HCT116 (cell line): ENCODE data around the gene DHCR24. TPM values are rescaled to one million over a fixed set of nuclear protein-coding genes. Genes with fewer than 3 reads are reported as not detected.

ENCODE experiments used
- ATAC-seq: fragments of 200-7000 bp; cut with Tn5 transposase; 2 replicates; pipeline ENCODE4 v1.9.1; 2020; ENCODE audit warnings: mild to moderate bottlenecking, moderate library complexity
- BruUV-seq: library from RNA; stranded (reverse); fragments of 400-500 nt; replicated peaks from 2 replicates; lab custom pipeline; 2021; lab: Mats Ljungman, UMichigan
- CTCF ChIA-PET: fragments of 300-600 bp; sonication (Branson Sonifier 250); formaldehyde crosslinking; loops from one replicate; lab custom pipeline; 2021; ENCODE audit warnings: antibody characterized with exemption; lab: Charles Lee
- POLR2A ChIA-PET: fragments of 300-600, 350-600 bp; sonication (Branson Sonifier 250); formaldehyde crosslinking; loops from one replicate; lab custom pipeline; 2021; ENCODE audit warnings: antibody characterized with exemption; lab: Charles Lee
- RAD21 ChIA-PET, 2 experiments: fragments of 300-600 bp; sonication (Branson Sonifier 250); formaldehyde crosslinking; loops; one replicate each; lab custom pipeline; 2023; ENCODE audit warnings: low total read pairs in 2 of 2; ENCODE audit not compliant: uncharacterized antibody in 2 of 2, unreplicated experiment in 2 of 2, low non-redundant PET in 1 of 2; lab: Charles Lee
- DNase-seq: peaks from one replicate; pipeline ENCODE4 v3.0.0-alpha.2; 2010; ENCODE audit warnings: low read depth, low spot score
- H2AFZ ChIP-seq: fragments of 200-600 bp; shearing (Covaris generic), sonication (generic); 2 replicates; pipeline ENCODE4 v1.6.1; 2017; ENCODE audit warnings: low read depth, mixed run types, mixed read lengths, antibody characterized with exemption, low read length; ENCODE audit not compliant: poor library complexity, severe bottlenecking
- H3K27ac ChIP-seq: 2 replicates; pipeline ENCODE4 v1.5.1; 2012; ENCODE audit warnings: low read depth, low read length
- H3K27me3 ChIP-seq: fragments of 200-600 bp; sonication (generic); 2 replicates; pipeline ENCODE4 v1.6.1; 2016; ENCODE audit warnings: mixed run types, low read length, mixed read lengths; ENCODE audit not compliant: insufficient read depth
- H3K36me3 ChIP-seq, 2 experiments: fragments of 200-500 bp in 1 of 2; fragments of 200-600 bp in 1 of 2; sonication (Bioruptor generic) in 1 of 2; sonication (generic) in 1 of 2; 2 replicates each; pipeline versions ENCODE4 v1.5.1 to v1.6.1; 2014 to 2016; ENCODE audit warnings: low read length in 2 of 2, inconsistent platforms in 1 of 2, mixed read lengths in 1 of 2, mixed run types in 1 of 2; ENCODE audit not compliant: insufficient read depth in 2 of 2, control insufficient read depth in 1 of 2
- H3K4me1 ChIP-seq, 2 experiments: fragments of 200-600 bp in 1 of 2; sonication (generic) in 1 of 2; 2 replicates each; pipeline versions ENCODE4 v1.5.1 to v1.6.1; 2012 to 2017; ENCODE audit warnings: low read length in 2 of 2, inconsistent platforms in 1 of 2, mild to moderate bottlenecking in 1 of 2, mixed read lengths in 1 of 2, mixed run types in 1 of 2, moderate library complexity in 1 of 2; ENCODE audit not compliant: insufficient read depth in 2 of 2, control insufficient read depth in 1 of 2
- H3K4me2 ChIP-seq: fragments of 200-600 bp; sonication (generic); 2 replicates; pipeline ENCODE4 v1.6.1; 2017; ENCODE audit warnings: mixed run types, low read length, mixed read lengths
- H3K4me3 ChIP-seq, 2 experiments: fragments of 200-600 bp in 1 of 2; sonication (generic) in 1 of 2; replicated peaks in 1 of 2; 2 replicates each; pipeline ENCODE4 v1.5.1; 2011 to 2016; ENCODE audit warnings: low read length in 2 of 2, control low read depth in 1 of 2, low read depth in 1 of 2, mild to moderate bottlenecking in 1 of 2, mixed read lengths in 1 of 2, mixed run types in 1 of 2
- H3K79me2 ChIP-seq: fragments of 200-600 bp; sonication (generic); 2 replicates; pipeline ENCODE4 v1.6.1; 2017; ENCODE audit warnings: mild to moderate bottlenecking, mixed run types, low read length, moderate library complexity, mixed read lengths; ENCODE audit not compliant: insufficient read depth
- H3K9ac ChIP-seq: fragments of 200-600 bp; sonication (generic); 2 replicates; pipeline ENCODE4 v1.6.1; 2016; ENCODE audit warnings: low read length, mixed read lengths
- H3K9me2 ChIP-seq: fragments of 200-600 bp; sonication (generic), shearing (Covaris generic); 2 replicates; pipeline ENCODE4 v1.6.1; 2017; ENCODE audit warnings: mixed run types, mild to moderate bottlenecking, moderate library complexity; ENCODE audit not compliant: insufficient read depth
- H3K9me3 ChIP-seq, 2 experiments: fragments of 200-500 bp in 1 of 2; fragments of 200-600 bp in 1 of 2; sonication (Bioruptor generic) in 1 of 2; sonication (generic) in 1 of 2; 2 replicates each; pipeline ENCODE4 v1.6.1; 2014 to 2017; ENCODE audit warnings: low read length in 2 of 2, mixed read lengths in 2 of 2, inconsistent platforms in 1 of 2, low read depth in 1 of 2, mild to moderate bottlenecking in 1 of 2, mixed run types in 1 of 2, moderate library complexity in 1 of 2; ENCODE audit not compliant: control insufficient read depth in 1 of 2, insufficient read depth in 1 of 2
- H4K20me1 ChIP-seq: fragments of 200-600 bp; sonication (generic), shearing (Covaris generic); 2 replicates; pipeline ENCODE4 v1.6.1; 2017; ENCODE audit warnings: mixed run types, mild to moderate bottlenecking, moderate library complexity; ENCODE audit not compliant: insufficient read depth
- CTCF ChIP-seq, 3 experiments: fragments of 200-600 bp in 1 of 3; sonication (generic) in 1 of 3; IDR thresholded peaks in 2 of 3; conservative IDR thresholded peaks in 1 of 3; 2 replicates each; pipeline ENCODE4 v1.5.1; 2012 to 2017; ENCODE audit warnings: low read depth in 2 of 3, low read length in 2 of 3, antibody characterized with exemption in 1 of 3, borderline replicate concordance in 1 of 3, control low read depth in 1 of 3, mild to moderate bottlenecking in 1 of 3, mixed read lengths in 1 of 3, mixed run types in 1 of 3, moderate library complexity in 1 of 3; ENCODE audit not compliant: insufficient read depth in 1 of 3
- FOSL1 ChIP-seq: IDR thresholded peaks from 2 replicates; pipeline ENCODE4 v1.6.1; 2012; ENCODE audit warnings: low read depth
- MAX ChIP-seq: IDR thresholded peaks from 2 replicates; pipeline ENCODE4 v1.6.1; 2012
- POLR2AphosphoS5 ChIP-seq: IDR thresholded peaks from 2 replicates; pipeline ENCODE4 v1.6.1; 2011; ENCODE audit warnings: mild to moderate bottlenecking, low read depth, low read length, moderate library complexity
- RAD21 ChIP-seq: IDR thresholded peaks from 2 replicates; pipeline ENCODE4 v1.6.1; 2012; ENCODE audit warnings: low read depth, mild to moderate bottlenecking
- SP1 ChIP-seq: IDR thresholded peaks from 2 replicates; pipeline ENCODE4 v1.6.1; 2012; ENCODE audit warnings: low read depth
- SRF ChIP-seq: IDR thresholded peaks from 2 replicates; pipeline ENCODE4 v1.6.1; 2012; ENCODE audit warnings: low read depth
- intact Hi-C: fragments of 100-400 bp; cut with micrococcal nuclease; formaldehyde crosslinking; loops from 2 replicates; pipeline ENCODE4 v1.10.0; 2022
- total RNA-seq: library from RNA; stranded (reverse); gene quantifications from one replicate; pipeline ENCODE4 v1.2.1, GENCODE V29; 2021; ENCODE audit not compliant: unreplicated experiment

Gene DHCR24
- total RNA-seq, 1 experiment from 2014 or later = 132 TPM

GRCh38 chr1:54804471-54805132 lies 82.4 kb downstream of the DHCR24 start:
- ChIA-PET POLR2A (no interaction called here), RAD21 (no interaction called here), CTCF (no interaction called here)
- no peaks in the 10 kb centered on the region for H4K20me1 ChIP-seq
- ATAC-seq = no peak
- DNase-seq = no peak
- intact Hi-C loops = loop anchor here (5.0 to 10.0 kb wide), 2 partner anchors 37 to 220 kb away; no protein-coding TSS in a partner anchor
- H3K27me3 ChIP-seq = no peaks in the 10 kb centered on the region
- no peak overlapping the region for H3K9ac ChIP-seq
- no peak overlapping the region for H3K27ac ChIP-seq
- H3K36me3 ChIP-seq = no peaks in the 10 kb centered on the region
- H3K4me1 ChIP-seq = peaks cover 10 to 52% of the 10 kb centered on the region in 2 experiments
- no peaks in the 10 kb centered on the region for H3K9me3 ChIP-seq
- TF ChIP-seq POLR2AphosphoS5 (no peak), RAD21 (no peak), SRF (no peak), FOSL1 (no peak), MAX (no peak), CTCF (IDR thresholded peaks at IDR 0.05 in 2 of 3, conservative IDR thresholded peaks at IDR 0.05 in 1 of 3; ENCODE audit: borderline replicate concordance in 1 of 3, insufficient read depth in 1 of 3, low read depth in 2 of 3, low read length in 2 of 3) (no peak), SP1 (no peak)
- H3K4me2 ChIP-seq = no peak overlapping the region
- H3K79me2 ChIP-seq = no peaks in the 10 kb centered on the region
- H3K4me3 ChIP-seq = no peak overlapping the region
- BruUV-seq = no TSS peak
- H3K9me2 ChIP-seq = no peaks in the 10 kb centered on the region
- no peak overlapping the region for H2AFZ ChIP-seq
